ENCODE data around the gene HJV. TPM values are rescaled to one million over a fixed set of nuclear protein-coding genes. Genes with fewer than 3 reads are reported as not detected.

The HJV gene
- total RNA-seq: not detected in 2 replicates

GRCh38 chr1:146021622-146022402, at the start of gene HJV:
Gene HJV (minus strand): TSS chr1:146021735. CDS start chr1:146020231, 1,504 bp downstream.

DNA sequence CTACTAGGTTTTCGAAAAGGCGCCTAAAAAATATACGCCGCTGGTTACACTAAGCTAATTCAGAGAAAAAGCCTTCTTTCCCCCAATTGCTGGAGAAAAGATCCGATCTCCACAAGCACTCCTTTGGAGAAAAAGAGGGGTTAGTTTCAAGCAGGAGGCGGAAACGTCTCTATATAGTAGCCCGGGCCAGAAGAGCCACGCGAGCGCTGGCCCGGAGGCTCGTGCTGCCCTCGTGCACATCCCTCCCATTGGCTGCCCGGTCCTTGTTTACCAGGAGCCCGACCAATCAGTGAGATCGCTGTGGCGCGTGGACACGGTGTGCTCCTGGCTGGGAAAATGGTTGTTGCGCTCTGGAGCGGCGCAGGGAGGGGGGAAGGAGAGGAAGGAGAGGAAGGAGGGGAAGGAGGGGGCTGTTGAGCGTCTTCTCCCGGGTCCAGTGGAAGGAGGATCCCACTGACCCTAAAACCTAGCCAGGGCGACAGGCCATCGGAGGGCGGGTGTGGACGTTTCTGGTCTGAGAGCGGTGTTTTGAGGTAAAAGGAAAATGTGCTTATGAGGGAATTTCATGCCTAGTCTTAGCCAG, 25.0 kb downstream of the HJV start, which contains the start of gene TXNIP:
Gene TXNIP, minus strand, starts transcription at position 147 of the 583 bp plus-strand sequence. CDS start 313 bp downstream, outside the sequence.

Other genes with a start within 250 kb of the HJV start
- 15.6 and 16.7 TPM in 2 replicates for gene RNF115, start 197.6 kb downstream of the HJV start, total RNA-seq
- gene POLR3C, start 197.5 kb downstream of the HJV start, total RNA-seq: 31.8 and 33.6 TPM in 2 replicates
- gene NUDT17, start 176.1 kb downstream of the HJV start, total RNA-seq: 4.1 and 5.9 TPM in 2 replicates
- 19.3 and 21.2 TPM in 2 replicates for gene PIAS3, start 162.7 kb downstream of the HJV start, total RNA-seq
- gene ANKRD35, start 135.9 kb downstream of the HJV start, total RNA-seq: 1.0 and 1.3 TPM in 2 replicates
- 10.0 and 10.2 TPM in 2 replicates for gene ITGA10, start 111.7 kb downstream of the HJV start, total RNA-seq
- gene PEX11B, start 103.0 kb downstream of the HJV start, total RNA-seq: 22.0 and 24.6 TPM in 2 replicates
- gene RBM8A, start 94.3 kb downstream of the HJV start, total RNA-seq: 198 and 213 TPM in 2 replicates
- gene LIX1L, start 63.7 kb downstream of the HJV start, total RNA-seq: 41.1 and 45.0 TPM in 2 replicates
- gene ANKRD34A, start 57.2 kb downstream of the HJV start, total RNA-seq: 0.05 and 0.07 TPM in 2 replicates
- gene POLR3GL, start 57.0 kb downstream of the HJV start, total RNA-seq: 15.9 and 20.9 TPM in 2 replicates
- gene TXNIP, start 25.2 kb downstream of the HJV start, total RNA-seq: 29.6 and 30.1 TPM in 2 replicates
- gene NBPF10, start 123.1 kb upstream of the HJV start, total RNA-seq: under 0.01 and 0.13 TPM in 2 replicates
- gene NOTCH2NLA, start 207.3 kb upstream of the HJV start, total RNA-seq: 4.2 and 4.9 TPM in 2 replicates

Measured in mammary microvascular endothelial cell (primary cell).